Keratinocyte (primary cell): ENCODE results near the gene AKR1C2. TPM values are rescaled to one million over a fixed set of nuclear protein-coding genes. Genes with fewer than 3 reads are reported as not detected.

ENCODE experiments used
- DNase-seq: peaks from one replicate; pipeline ENCODE4 v3.0.0-alpha.2; 2011; ENCODE audit warnings: low read depth, missing footprints, low spot score
- FAIRE-seq: peaks from 2 replicates; lab custom pipeline; 2011; peaks lifted over from hg19 to GRCh38; lab: Jason Lieb, UNC
- H2AFZ ChIP-seq: 2 replicates; pipeline ENCODE4 v1.6.0; 2012; ENCODE audit warnings: low read length, control low read depth, inconsistent platforms; ENCODE audit not compliant: control insufficient read depth
- H3K27ac ChIP-seq: 2 replicates; pipeline ENCODE4 v1.5.1; 2011; ENCODE audit warnings: low read length; ENCODE audit not compliant: control insufficient read depth, insufficient read depth
- H3K27me3 ChIP-seq: 3 replicates; pipeline ENCODE4 v1.6.0; 2011; ENCODE audit warnings: low read length; ENCODE audit not compliant: control insufficient read depth, insufficient read depth; ENCODE audit errors: extremely low read depth
- H3K36me3 ChIP-seq, 2 experiments: 2 replicates in 1 of 2; 3 replicates in 1 of 2; pipeline ENCODE4 v1.5.1; 2011; ENCODE audit warnings: low read length in 2 of 2, mild to moderate bottlenecking in 1 of 2; ENCODE audit not compliant: control insufficient read depth in 2 of 2, insufficient read depth in 2 of 2; ENCODE audit errors: extremely low read depth in 1 of 2
- H3K4me1 ChIP-seq: 3 replicates; pipeline ENCODE4 v1.5.1; 2011; ENCODE audit warnings: low read length; ENCODE audit not compliant: control insufficient read depth, insufficient read depth; ENCODE audit errors: extremely low read depth
- H3K4me2 ChIP-seq: 3 replicates; pipeline ENCODE4 v1.6.0; 2011; ENCODE audit warnings: low read depth, low read length; ENCODE audit not compliant: control insufficient read depth, insufficient read depth; ENCODE audit errors: extremely low read depth
- H3K4me3 ChIP-seq, 3 experiments: fragments of 200-600 bp in 1 of 3; sonication (generic) in 1 of 3; 2 replicates in 2 of 3; 3 replicates in 1 of 3; pipeline ENCODE4 v1.5.1; 2011 to 2016; ENCODE audit warnings: low read length in 3 of 3, mild to moderate bottlenecking in 3 of 3, control low read depth in 2 of 3, inconsistent platforms in 1 of 3, low read depth in 1 of 3, mixed read lengths in 1 of 3, mixed run types in 1 of 3, moderate library complexity in 1 of 3; ENCODE audit not compliant: control insufficient read depth in 2 of 3, insufficient read depth in 2 of 3; ENCODE audit errors: extremely low read depth in 1 of 3
- H3K79me2 ChIP-seq: 2 replicates; pipeline ENCODE4 v1.6.0; 2012; ENCODE audit warnings: low read length; ENCODE audit not compliant: control insufficient read depth, insufficient read depth
- H3K9ac ChIP-seq: 3 replicates; pipeline ENCODE4 v1.6.0; 2011; ENCODE audit warnings: low read length; ENCODE audit not compliant: control insufficient read depth, insufficient read depth; ENCODE audit errors: extremely low read depth
- H3K9me1 ChIP-seq: 3 replicates; pipeline ENCODE4 v1.6.0; 2011; ENCODE audit warnings: low read length; ENCODE audit not compliant: control insufficient read depth, insufficient read depth; ENCODE audit errors: extremely low read depth
- H3K9me3 ChIP-seq: 2 replicates; pipeline ENCODE4 v1.5.1; 2012; ENCODE audit warnings: low read depth, low read length; ENCODE audit not compliant: control insufficient read depth
- H4K20me1 ChIP-seq: 3 replicates; pipeline ENCODE4 v1.6.0; 2011; ENCODE audit warnings: low read length; ENCODE audit not compliant: control insufficient read depth, insufficient read depth; ENCODE audit errors: extremely low read depth
- EZH2 ChIP-seq: IDR thresholded peaks from one replicate; pipeline ENCODE4 v1.6.1; 2012; ENCODE audit warnings: inconsistent platforms, mild to moderate bottlenecking, low read length, moderate library complexity
- dilution Hi-C: fragments of 300-500 bp; cut with MboI; formaldehyde crosslinking; loops from one replicate; pipeline ENCODE4 v1.7.0; 2020; ENCODE audit warnings: low sequenced_read_pairs; ENCODE audit not compliant: extremely low pct_ligation_motif_present
- polyA plus RNA-seq, 5 experiments: library from polyadenylated mRNA; depleted of rRNA in 3 of 5; stranded (reverse) in 3 of 5; stranded (forward) in 1 of 5; unstranded in 1 of 5; fragments of >200 nt; gene quantifications; 1 replicate in 1 of 5; 2 replicates in 3 of 5; 3 replicates in 1 of 5; pipeline versions ENCODE4 v1.2.1 to v1.2.3, GENCODE V29; 2011 to 2012; ENCODE audit warnings: missing spikeins in 2 of 5, low read depth in 1 of 5, low replicate concordance in 1 of 5
- TF ChIP-seq, protein P1 (sequence below), 3 experiments: IDR thresholded peaks in 1 of 3; conservative IDR thresholded peaks in 1 of 3; optimal IDR thresholded peaks in 1 of 3; 2 replicates in 2 of 3; 3 replicates in 1 of 3; pipeline versions ENCODE3 to v1.5.1; 2011; ENCODE audit warnings: low read length in 3 of 3, mild to moderate bottlenecking in 3 of 3, moderate library complexity in 2 of 3, control low read depth in 1 of 3, inconsistent platforms in 1 of 3; ENCODE audit not compliant: insufficient read depth in 2 of 3; ENCODE audit errors: extremely low read depth in 1 of 3

AKR1C2 gene
- polyA plus RNA-seq, 1 donor (not counting 4 experiments of a cell fraction or from before 2014, with no cell fraction given), result 66.0 TPM

- dilution Hi-C loops, result no loop called here
Observed at GRCh38 chr10:5040010-5040673, 36.5 kb upstream of the AKR1C2 start.

GRCh38 chr10:5038733-5039132, 35.1 kb upstream of the AKR1C2 start:
- no peak overlapping the region for H3K27ac ChIP-seq
- no peaks in the 10 kb centered on the region for H3K79me2 ChIP-seq
- FAIRE-seq (no peak), DNase-seq (no peak)
- no peak overlapping the region for H3K4me3 ChIP-seq
- dilution Hi-C loops, result no loop called here
- no peaks in the 10 kb centered on the region for H3K9me3 ChIP-seq
- no peaks in the 10 kb centered on the region for H3K9me1 ChIP-seq
- no peak overlapping the region for H3K4me2 ChIP-seq
- no peak overlapping the region for H3K9ac ChIP-seq
- no peaks in the 10 kb centered on the region for H3K36me3 ChIP-seq
- no peaks in the 10 kb centered on the region for H4K20me1 ChIP-seq
- no peaks in the 10 kb centered on the region for H3K27me3 ChIP-seq
- TF ChIP-seq, protein P1, sequence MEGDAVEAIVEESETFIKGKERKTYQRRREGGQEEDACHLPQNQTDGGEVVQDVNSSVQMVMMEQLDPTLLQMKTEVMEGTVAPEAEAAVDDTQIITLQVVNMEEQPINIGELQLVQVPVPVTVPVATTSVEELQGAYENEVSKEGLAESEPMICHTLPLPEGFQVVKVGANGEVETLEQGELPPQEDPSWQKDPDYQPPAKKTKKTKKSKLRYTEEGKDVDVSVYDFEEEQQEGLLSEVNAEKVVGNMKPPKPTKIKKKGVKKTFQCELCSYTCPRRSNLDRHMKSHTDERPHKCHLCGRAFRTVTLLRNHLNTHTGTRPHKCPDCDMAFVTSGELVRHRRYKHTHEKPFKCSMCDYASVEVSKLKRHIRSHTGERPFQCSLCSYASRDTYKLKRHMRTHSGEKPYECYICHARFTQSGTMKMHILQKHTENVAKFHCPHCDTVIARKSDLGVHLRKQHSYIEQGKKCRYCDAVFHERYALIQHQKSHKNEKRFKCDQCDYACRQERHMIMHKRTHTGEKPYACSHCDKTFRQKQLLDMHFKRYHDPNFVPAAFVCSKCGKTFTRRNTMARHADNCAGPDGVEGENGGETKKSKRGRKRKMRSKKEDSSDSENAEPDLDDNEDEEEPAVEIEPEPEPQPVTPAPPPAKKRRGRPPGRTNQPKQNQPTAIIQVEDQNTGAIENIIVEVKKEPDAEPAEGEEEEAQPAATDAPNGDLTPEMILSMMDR (optimal IDR thresholded peaks at IDR 0.05 in 1 of 3, IDR thresholded peaks at IDR 0.05 in 1 of 3, conservative IDR thresholded peaks at IDR 0.05 in 1 of 3; ENCODE audit: extremely low read depth in 1 of 3, insufficient read depth in 2 of 3, low read length in 3 of 3), result no peak
- no peak for TF ChIP-seq EZH2
- no peak overlapping the region for H2AFZ ChIP-seq
- H3K4me1 ChIP-seq, result peaks cover 11% of the 10 kb centered on the region

More at GRCh38 chr10:5040010-5040673, 36.5 kb upstream of the AKR1C2 start:
- Histone ChIP-seq H2AFZ (no peak overlapping the region), H3K9ac (no peak overlapping the region), H3K27ac (no peak overlapping the region), H3K9me1 (no peaks in the 10 kb centered on the region), H3K36me3 (no peaks in the 10 kb centered on the region), H4K20me1 (no peaks in the 10 kb centered on the region), H3K4me2 (no peak overlapping the region), H3K9me3 (no peaks in the 10 kb centered on the region), H3K79me2 (no peaks in the 10 kb centered on the region), H3K4me3 (no peak overlapping the region), H3K4me1 (peaks cover 9% of the 10 kb centered on the region), H3K27me3 (no peaks in the 10 kb centered on the region)
- FAIRE-seq (no peak), DNase-seq (no peak)
- TF ChIP-seq, protein P1 (optimal IDR thresholded peaks at IDR 0.05 in 1 of 3, IDR thresholded peaks at IDR 0.05 in 1 of 3, conservative IDR thresholded peaks at IDR 0.05 in 1 of 3; ENCODE audit: extremely low read depth in 1 of 3, insufficient read depth in 2 of 3, low read length in 3 of 3), result no peak
- no peak for TF ChIP-seq EZH2
